SK-N-SH treated with all-trans-retinoic acid at 6 μM for 48 hours (cell line): Measurements from ENCODE around the gene ENTPD7.

Source experiments
- ATAC-seq: fragments of 200-7000 bp; cut with Tn5 transposase; 3 replicates; pipeline ENCODE4 v1.9.1; 2020; ENCODE audit warnings: mild to moderate bottlenecking, moderate library complexity
- ARNTL ChIP-seq: fragments of 450-650 bp; formaldehyde crosslinking; IDR thresholded peaks from 2 replicates; pipeline ENCODE4 v1.5.0; 2020; ENCODE audit warnings: low read depth, mild to moderate bottlenecking, moderate library complexity, borderline replicate concordance
- BACH2 ChIP-seq: fragments of 250-450 bp; sonication (Bioruptor Pico); IDR thresholded peaks from 2 replicates; pipeline ENCODE4 v1.9.0; 2021; ENCODE audit warnings: mild to moderate bottlenecking, borderline replicate concordance
- CSDC2 ChIP-seq: fragments of 250-450 bp; sonication (Bioruptor Pico); IDR thresholded peaks from 2 replicates; pipeline ENCODE4 v1.5.0; 2020; ENCODE audit warnings: mild to moderate bottlenecking, moderate library complexity
- CSRNP3 ChIP-seq: fragments of 250-450 bp; sonication (Bioruptor Pico); IDR thresholded peaks from 2 replicates; pipeline ENCODE4 v1.5.1; 2021; ENCODE audit warnings: mild to moderate bottlenecking, moderate library complexity
- ESRRG ChIP-seq: fragments of 250-450 bp; sonication (Bioruptor Pico); IDR thresholded peaks from 2 replicates; pipeline ENCODE4 v1.6.1; 2021; ENCODE audit warnings: mild to moderate bottlenecking
- GLIS3 ChIP-seq: fragments of 250-450 bp; sonication (Bioruptor Pico); IDR thresholded peaks from 2 replicates; pipeline ENCODE4 v1.5.0; 2020; ENCODE audit warnings: mild to moderate bottlenecking, moderate library complexity
- OSR1 ChIP-seq: fragments of 250-450 bp; sonication (Bioruptor Pico); IDR thresholded peaks from 2 replicates; pipeline ENCODE4 v1.8.0; 2022; ENCODE audit warnings: moderate library complexity, mild to moderate bottlenecking, inconsistent platforms
- PPARA ChIP-seq: fragments of 250-450 bp; sonication (Bioruptor Pico); IDR thresholded peaks from 2 replicates; pipeline ENCODE4 v1.5.0; 2020; ENCODE audit warnings: mild to moderate bottlenecking, borderline replicate concordance
- RARB ChIP-seq: fragments of 250-450 bp; sonication (Bioruptor Pico); IDR thresholded peaks from 2 replicates; pipeline ENCODE4 v1.8.0; 2021; ENCODE audit warnings: mild to moderate bottlenecking, moderate library complexity
- SNAI2 ChIP-seq: fragments of 250-450 bp; sonication (Bioruptor Pico); IDR thresholded peaks from 2 replicates; pipeline ENCODE4 v1.5.0; 2020; ENCODE audit warnings: mild to moderate bottlenecking, moderate library complexity
- TCF4 ChIP-seq: fragments of 250-450 bp; sonication (Bioruptor Pico); IDR thresholded peaks from 2 replicates; pipeline ENCODE4 v1.8.0; 2021; ENCODE audit warnings: mild to moderate bottlenecking, moderate library complexity, borderline replicate concordance
- TSHZ2 ChIP-seq: fragments of 250-450 bp; sonication (Bioruptor Pico); IDR thresholded peaks from 2 replicates; pipeline ENCODE4 v1.5.0; 2020; ENCODE audit warnings: mild to moderate bottlenecking, moderate library complexity
- ZC3H10 ChIP-seq: fragments of 250-450 bp; sonication (Bioruptor Pico); IDR thresholded peaks from 2 replicates; pipeline ENCODE4 v1.5.1; 2021; ENCODE audit warnings: mild to moderate bottlenecking, moderate library complexity
- ZFP3 ChIP-seq: fragments of 250-450 bp; sonication (Bioruptor Pico); IDR thresholded peaks from 2 replicates; pipeline ENCODE4 v1.5.0; 2020; ENCODE audit warnings: mild to moderate bottlenecking, moderate library complexity
- ZFP30 ChIP-seq: fragments of 450-650 bp; formaldehyde crosslinking; IDR thresholded peaks from 2 replicates; pipeline ENCODE4 v1.5.0; 2022; ENCODE audit warnings: mild to moderate bottlenecking, moderate library complexity
- ZNF565 ChIP-seq: fragments of 450-650 bp; formaldehyde crosslinking; conservative IDR thresholded peaks from 2 replicates; pipeline ENCODE4 v1.5.0; 2020; ENCODE audit warnings: low read depth, mild to moderate bottlenecking, moderate library complexity
- ZNF70 ChIP-seq: fragments of 450-650 bp; formaldehyde crosslinking; IDR thresholded peaks from 2 replicates; pipeline ENCODE4 v1.5.0; 2020; ENCODE audit warnings: mild to moderate bottlenecking, moderate library complexity
- ZNF8 ChIP-seq: fragments of 450-650 bp; formaldehyde crosslinking; IDR thresholded peaks from 2 replicates; pipeline ENCODE4 v1.5.0; 2020; ENCODE audit warnings: mild to moderate bottlenecking, moderate library complexity
- TF ChIP-seq, protein P1 (sequence below): fragments of 250-450 bp; sonication (Bioruptor Pico); IDR thresholded peaks from 2 replicates; pipeline ENCODE4 v1.5.1; 2020; ENCODE audit warnings: low read depth, mild to moderate bottlenecking, moderate library complexity
- TF ChIP-seq, protein P2 (sequence below): fragments of 250-450 bp; sonication (Bioruptor Pico); IDR thresholded peaks from 2 replicates; pipeline ENCODE4 v1.8.0; 2021; ENCODE audit warnings: low read depth, mild to moderate bottlenecking, moderate library complexity, borderline replicate concordance
- TF ChIP-seq, protein P3 (sequence below): fragments of 250-450 bp; sonication (Bioruptor Pico); IDR thresholded peaks from 2 replicates; pipeline ENCODE4 v1.8.0; 2020; ENCODE audit warnings: mild to moderate bottlenecking, moderate library complexity, borderline replicate concordance

The ENTPD7 gene

GRCh38 chr10:99630433-99630832 is 28.9 kb upstream of the ENTPD7 start:
- TF ChIP-seq OSR1 (CRISPR knock-in tag) (no peak), CSRNP3 (CRISPR knock-in tag) (no peak), BACH2 (CRISPR knock-in tag) (no peak), ARNTL (CRISPR knock-in tag) (no peak)
- TF ChIP-seq, protein P1, sequence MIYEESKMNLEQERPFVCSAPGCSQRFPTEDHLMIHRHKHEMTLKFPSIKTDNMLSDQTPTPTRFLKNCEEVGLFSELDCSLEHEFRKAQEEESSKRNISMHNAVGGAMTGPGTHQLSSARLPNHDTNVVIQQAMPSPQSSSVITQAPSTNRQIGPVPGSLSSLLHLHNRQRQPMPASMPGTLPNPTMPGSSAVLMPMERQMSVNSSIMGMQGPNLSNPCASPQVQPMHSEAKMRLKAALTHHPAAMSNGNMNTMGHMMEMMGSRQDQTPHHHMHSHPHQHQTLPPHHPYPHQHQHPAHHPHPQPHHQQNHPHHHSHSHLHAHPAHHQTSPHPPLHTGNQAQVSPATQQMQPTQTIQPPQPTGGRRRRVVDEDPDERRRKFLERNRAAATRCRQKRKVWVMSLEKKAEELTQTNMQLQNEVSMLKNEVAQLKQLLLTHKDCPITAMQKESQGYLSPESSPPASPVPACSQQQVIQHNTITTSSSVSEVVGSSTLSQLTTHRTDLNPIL: no peak
- ATAC-seq: peak; percentile 94

DNA sequence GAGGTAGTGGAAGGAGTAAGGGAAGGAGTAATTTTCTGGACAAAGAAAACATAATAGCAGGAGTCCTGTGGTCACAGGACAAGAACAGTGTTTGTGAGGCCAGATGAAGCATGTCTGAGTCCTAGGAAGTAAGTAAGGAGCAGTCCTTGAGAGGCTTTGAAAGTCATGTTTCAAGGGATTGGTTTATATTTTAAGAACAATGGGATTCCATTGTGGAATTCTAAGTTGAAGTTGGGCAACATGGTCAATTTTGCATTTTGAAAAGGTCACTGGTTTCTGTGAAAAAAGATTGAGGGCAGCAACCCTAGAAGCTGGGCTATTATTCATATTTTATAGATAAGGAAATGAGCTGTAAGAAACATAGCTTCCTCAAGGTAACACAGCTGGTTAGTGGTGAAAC is 28.3 kb upstream of the ENTPD7 start:
- no peak for TF ChIP-seq PPARA (CRISPR knock-in tag)
- TF ChIP-seq, protein P2, sequence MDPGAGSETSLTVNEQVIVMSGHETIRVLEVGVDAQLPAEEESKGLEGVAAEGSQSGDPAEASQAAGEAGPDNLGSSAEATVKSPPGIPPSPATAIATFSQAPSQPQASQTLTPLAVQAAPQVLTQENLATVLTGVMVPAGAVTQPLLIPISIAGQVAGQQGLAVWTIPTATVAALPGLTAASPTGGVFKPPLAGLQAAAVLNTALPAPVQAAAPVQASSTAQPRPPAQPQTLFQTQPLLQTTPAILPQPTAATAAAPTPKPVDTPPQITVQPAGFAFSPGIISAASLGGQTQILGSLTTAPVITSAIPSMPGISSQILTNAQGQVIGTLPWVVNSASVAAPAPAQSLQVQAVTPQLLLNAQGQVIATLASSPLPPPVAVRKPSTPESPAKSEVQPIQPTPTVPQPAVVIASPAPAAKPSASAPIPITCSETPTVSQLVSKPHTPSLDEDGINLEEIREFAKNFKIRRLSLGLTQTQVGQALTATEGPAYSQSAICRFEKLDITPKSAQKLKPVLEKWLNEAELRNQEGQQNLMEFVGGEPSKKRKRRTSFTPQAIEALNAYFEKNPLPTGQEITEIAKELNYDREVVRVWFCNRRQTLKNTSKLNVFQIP (CRISPR knock-in tag): no peak
- no peak for TF ChIP-seq CSRNP3 (CRISPR knock-in tag)
- TF ChIP-seq ZNF8 (CRISPR knock-in tag): no peak
- no peak for TF ChIP-seq ZC3H10
- ATAC-seq: no peak

DNA sequence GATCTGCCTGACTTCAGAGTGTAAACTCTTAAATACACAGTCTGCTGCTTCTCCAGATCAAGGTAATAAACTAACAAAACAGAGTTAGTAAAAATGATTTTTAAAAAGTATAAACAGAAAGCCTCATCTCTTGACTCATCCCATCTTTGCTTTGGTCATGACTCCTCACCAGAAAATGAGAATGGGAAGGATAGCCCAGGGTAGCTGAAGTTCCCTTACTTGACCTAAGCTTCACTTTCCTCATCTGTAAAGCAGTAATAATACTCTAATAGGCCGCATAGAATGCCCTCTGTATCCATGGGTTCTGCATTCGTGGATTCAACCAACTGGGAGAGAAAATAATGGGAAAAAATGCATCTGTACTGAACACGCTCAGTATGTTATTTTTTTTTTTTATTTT is 27.8 kb upstream of the ENTPD7 start:
- ATAC-seq: no peak
- TF ChIP-seq, protein P2 (CRISPR knock-in tag): no peak
- TF ChIP-seq OSR1 (CRISPR knock-in tag) (no peak), PPARA (CRISPR knock-in tag) (no peak), TSHZ2 (CRISPR knock-in tag) (no peak), CSDC2 (CRISPR knock-in tag) (no peak), RARB (no peak), ZNF70 (CRISPR knock-in tag) (no peak), TCF4 (CRISPR knock-in tag) (no peak), ZNF8 (CRISPR knock-in tag) (no peak), ESRRG (no peak), SNAI2 (no peak), ZNF565 (no peak), ARNTL (CRISPR knock-in tag) (no peak), BACH2 (CRISPR knock-in tag) (no peak), GLIS3 (CRISPR knock-in tag) (no peak), ZFP30 (no peak), ZFP3 (CRISPR knock-in tag) (no peak), CSRNP3 (CRISPR knock-in tag) (no peak)
- TF ChIP-seq, protein P1: no peak
- TF ChIP-seq, protein P3, sequence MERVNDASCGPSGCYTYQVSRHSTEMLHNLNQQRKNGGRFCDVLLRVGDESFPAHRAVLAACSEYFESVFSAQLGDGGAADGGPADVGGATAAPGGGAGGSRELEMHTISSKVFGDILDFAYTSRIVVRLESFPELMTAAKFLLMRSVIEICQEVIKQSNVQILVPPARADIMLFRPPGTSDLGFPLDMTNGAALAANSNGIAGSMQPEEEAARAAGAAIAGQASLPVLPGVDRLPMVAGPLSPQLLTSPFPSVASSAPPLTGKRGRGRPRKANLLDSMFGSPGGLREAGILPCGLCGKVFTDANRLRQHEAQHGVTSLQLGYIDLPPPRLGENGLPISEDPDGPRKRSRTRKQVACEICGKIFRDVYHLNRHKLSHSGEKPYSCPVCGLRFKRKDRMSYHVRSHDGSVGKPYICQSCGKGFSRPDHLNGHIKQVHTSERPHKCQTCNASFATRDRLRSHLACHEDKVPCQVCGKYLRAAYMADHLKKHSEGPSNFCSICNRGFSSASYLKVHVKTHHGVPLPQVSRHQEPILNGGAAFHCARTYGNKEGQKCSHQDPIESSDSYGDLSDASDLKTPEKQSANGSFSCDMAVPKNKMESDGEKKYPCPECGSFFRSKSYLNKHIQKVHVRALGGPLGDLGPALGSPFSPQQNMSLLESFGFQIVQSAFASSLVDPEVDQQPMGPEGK (CRISPR knock-in tag): no peak
